Neuronal stem cell (in vitro differentiated cells): ENCODE data around the gene OOSP3.

ENCODE experiments used
- DNase-seq: peaks from one replicate; pipeline ENCODE4 v3.0.0-alpha.2; 2013; ENCODE audit warnings: low spot score
- H2AFZ ChIP-seq: one replicate; pipeline ENCODE4 v1.6.1; 2013; ENCODE audit warnings: mild to moderate bottlenecking, low read length, inconsistent platforms
- H2AK5ac ChIP-seq: 2 replicates; pipeline ENCODE4 v1.6.1; 2013; ENCODE audit warnings: low read depth, mild to moderate bottlenecking, inconsistent platforms, low read length, moderate library complexity, mixed read lengths
- H2BK120ac ChIP-seq: 2 replicates; pipeline ENCODE4 v1.6.1; 2013; ENCODE audit warnings: low read depth, mild to moderate bottlenecking, inconsistent platforms, low read length, moderate library complexity, mixed read lengths
- H2BK12ac ChIP-seq: one replicate; pipeline ENCODE4 v1.6.1; 2013; ENCODE audit warnings: low read length, inconsistent platforms
- H2BK15ac ChIP-seq: 2 replicates; pipeline ENCODE4 v1.6.1; 2013; ENCODE audit warnings: mild to moderate bottlenecking, low read length, inconsistent platforms, mixed read lengths
- H2BK5ac ChIP-seq: one replicate; pipeline ENCODE4 v1.6.1; 2013; ENCODE audit warnings: inconsistent platforms, mild to moderate bottlenecking, low read length, moderate library complexity
- H3K14ac ChIP-seq: one replicate; pipeline ENCODE4 v1.6.1; 2013; ENCODE audit warnings: low read length, inconsistent platforms
- H3K18ac ChIP-seq: 2 replicates; pipeline ENCODE4 v1.6.1; 2013; ENCODE audit warnings: low read length, inconsistent platforms
- H3K23ac ChIP-seq: 2 replicates; pipeline ENCODE4 v1.6.1; 2013; ENCODE audit warnings: low read depth, mild to moderate bottlenecking, mixed read lengths, low read length, inconsistent platforms; ENCODE audit not compliant: poor library complexity
- H3K27ac ChIP-seq: replicated peaks from 3 replicates; pipeline ENCODE4 v1.5.1; 2013; ENCODE audit warnings: low read length, inconsistent platforms
- H3K27me3 ChIP-seq, 3 experiments: 2 replicates each; pipeline ENCODE4 v1.6.1; 2013; ENCODE audit warnings: low read length in 3 of 3, mild to moderate bottlenecking in 2 of 3, inconsistent platforms in 1 of 3, low read depth in 1 of 3, mixed read lengths in 1 of 3, moderate library complexity in 1 of 3; ENCODE audit not compliant: control insufficient read depth in 3 of 3, insufficient read depth in 3 of 3
- H3K36me3 ChIP-seq, 2 donors: replicated peaks in 1 of 2; 2 replicates each; pipeline ENCODE4 v1.6.1; 2013; ENCODE audit warnings: low read length in 2 of 2; ENCODE audit not compliant: control insufficient read depth in 2 of 2, insufficient read depth in 2 of 2
- H3K4ac ChIP-seq: 2 replicates; pipeline ENCODE4 v1.6.1; 2013; ENCODE audit warnings: inconsistent platforms, mild to moderate bottlenecking, low read length, moderate library complexity
- H3K4me1 ChIP-seq, 2 donors: 1 replicate in 1 of 2; 2 replicates in 1 of 2; pipeline ENCODE4 v1.6.1; 2013; ENCODE audit warnings: low read length in 2 of 2, low read depth in 1 of 2; ENCODE audit not compliant: control insufficient read depth in 2 of 2, insufficient read depth in 1 of 2
- H3K4me2 ChIP-seq: one replicate; pipeline ENCODE4 v1.6.1; 2013; ENCODE audit warnings: mild to moderate bottlenecking, low read length, inconsistent platforms; ENCODE audit not compliant: insufficient read depth, poor library complexity, severe bottlenecking
- H3K4me3 ChIP-seq, 2 donors: 2 replicates each; pipeline ENCODE4 v1.5.1; 2013; ENCODE audit warnings: low read length in 2 of 2, mild to moderate bottlenecking in 2 of 2, inconsistent platforms in 1 of 2, moderate library complexity in 1 of 2
- H3K79me1 ChIP-seq: one replicate; pipeline ENCODE4 v1.6.1; 2013; ENCODE audit warnings: low read depth, mild to moderate bottlenecking, inconsistent platforms, low read length, moderate library complexity
- H3K9ac ChIP-seq: one replicate; pipeline ENCODE4 v1.6.1; 2013; ENCODE audit warnings: mild to moderate bottlenecking, low read depth, low read length, inconsistent platforms; ENCODE audit not compliant: poor library complexity
- H3K9me3 ChIP-seq, 2 donors: replicated peaks in 1 of 2; 2 replicates each; pipeline versions ENCODE3 to v1.6.1; 2013; ENCODE audit warnings: low read length in 2 of 2, mild to moderate bottlenecking in 2 of 2, inconsistent platforms in 1 of 2, low read depth in 1 of 2, mixed read lengths in 1 of 2, moderate library complexity in 1 of 2; ENCODE audit not compliant: control insufficient read depth in 2 of 2, insufficient read depth in 1 of 2
- H4K8ac ChIP-seq: one replicate; pipeline ENCODE4 v1.6.1; 2013; ENCODE audit warnings: low read depth, mild to moderate bottlenecking, inconsistent platforms, low read length, moderate library complexity
- H4K91ac ChIP-seq: one replicate; pipeline ENCODE4 v1.6.1; 2013; ENCODE audit warnings: low read length, low read depth, mild to moderate bottlenecking, inconsistent platforms; ENCODE audit not compliant: poor library complexity
- WGBS, 2 donors: extraction: QIAGEN DNeasy Blood & Tissue Kit; methylation state at CpG; one replicate each; pipeline ENCODE4 v1.1.7; 2013; ENCODE audit warnings: missing lambda C conversion rate in 2 of 2, mixed read lengths in 1 of 2; ENCODE audit not compliant: insufficient read length in 2 of 2, insufficient replicate concordance in 1 of 2; ENCODE audit errors: extremely low coverage in 2 of 2; 5-methylcytosine and 5-hydroxymethylcytosine counted together

Gene OOSP3

DNA sequence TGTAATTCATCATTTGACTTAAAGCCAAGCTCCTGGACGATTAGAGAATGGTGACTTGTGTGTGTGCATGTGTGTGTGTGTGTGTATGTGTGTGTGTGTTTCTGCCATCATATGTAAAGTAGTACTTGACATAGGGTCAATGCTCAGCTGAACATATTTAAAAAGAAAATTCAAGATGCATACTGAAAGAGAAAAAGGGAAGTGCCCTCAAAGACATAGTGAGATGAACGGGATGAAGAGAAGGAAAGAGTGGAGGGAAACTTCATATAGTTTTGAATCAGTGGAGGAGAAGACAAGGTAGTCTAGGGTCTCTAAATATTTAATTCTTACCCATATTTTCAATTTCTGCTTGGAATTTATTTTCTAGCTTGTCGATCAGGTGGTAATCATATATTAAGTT lies 16.3 kb upstream of the OOSP3 start:
- Histone ChIP-seq H3K18ac (no peak overlapping the region), H2AK5ac (no peak overlapping the region), H2BK15ac (no peak overlapping the region), H3K27ac (no peak overlapping the region), H2BK5ac (no peak overlapping the region), H4K8ac (no peak overlapping the region), H3K9ac (no peak overlapping the region), H2BK12ac (no peak overlapping the region), H2AFZ (no peak overlapping the region), H3K36me3 (no peaks in the 10 kb centered on the region), H3K9me3 (no peaks in the 10 kb centered on the region), H3K14ac (no peak overlapping the region), H3K27me3 (no peaks in the 10 kb centered on the region), H2BK120ac (no peak overlapping the region), H4K91ac (no peak overlapping the region), H3K23ac (no peak overlapping the region), H3K4me3 (no peak overlapping the region), H3K4ac (no peak overlapping the region), H3K4me1 (no peaks in the 10 kb centered on the region), H3K79me1 (no peaks in the 10 kb centered on the region), H3K4me2 (no peak overlapping the region)
- WGBS, 2 donors, result no CpG with 5 or more reads among the region's 3 CpGs
- no peak for DNase-seq

- H2BK12ac ChIP-seq, result no peak overlapping the region
- H3K27me3 ChIP-seq, result no peaks in the 10 kb centered on the region
- no peak overlapping the region for H3K14ac ChIP-seq
- no peak for DNase-seq
- no peaks in the 10 kb centered on the region for H3K4me1 ChIP-seq
- H3K23ac ChIP-seq, result no peak overlapping the region
- no peak overlapping the region for H4K91ac ChIP-seq
- no peak overlapping the region for H3K9ac ChIP-seq
- no peak overlapping the region for H2BK15ac ChIP-seq
- H2AK5ac ChIP-seq, result no peak overlapping the region
- no peak overlapping the region for H2BK5ac ChIP-seq
- no peaks in the 10 kb centered on the region for H3K9me3 ChIP-seq
- no CpG with 5 or more reads among the region's 1 CpG for WGBS, 2 donors
- H3K4ac ChIP-seq, result no peak overlapping the region
- no peaks in the 10 kb centered on the region for H3K79me1 ChIP-seq
- no peak overlapping the region for H2AFZ ChIP-seq
- H2BK120ac ChIP-seq, result no peak overlapping the region
- H3K4me3 ChIP-seq, result no peak overlapping the region
- H3K4me2 ChIP-seq, result no peak overlapping the region
- H4K8ac ChIP-seq, result no peak overlapping the region
- H3K18ac ChIP-seq, result no peak overlapping the region
- no peak overlapping the region for H3K27ac ChIP-seq
- no peaks in the 10 kb centered on the region for H3K36me3 ChIP-seq
Observed at GRCh38 chr11:59865031-59865430, 13.6 kb upstream of the OOSP3 start.

GRCh38 chr11:59866397-59866796 lies 12.2 kb upstream of the OOSP3 start, which contains the start of gene TCN1:
TCN1 (minus strand) TSS chr11:59866487; CDS start chr11:59866470, 17 bp downstream.
- Histone ChIP-seq H2AFZ (no peak within 1 kb of the TSS), H3K9ac (no peak within 1 kb of the TSS), H4K8ac (no peak within 1 kb of the TSS), H4K91ac (no peak within 1 kb of the TSS), H2BK12ac (no peak within 1 kb of the TSS), H3K27ac (no peak within 1 kb of the TSS), H2BK120ac (no peak within 1 kb of the TSS), H3K9me3 (no peaks in the 10 kb centered on the region), H3K4me3 (no peak within 1 kb of the TSS), H3K18ac (no peak within 1 kb of the TSS), H3K23ac (no peak within 1 kb of the TSS), H3K79me1 (no peaks in the 10 kb centered on the region), H3K4ac (no peak within 1 kb of the TSS), H3K27me3 (no peaks in the 10 kb centered on the region), H3K4me2 (no peak within 1 kb of the TSS), H3K14ac (no peak within 1 kb of the TSS), H2AK5ac (no peak within 1 kb of the TSS), H3K36me3 (no peaks in the 10 kb centered on the region), H3K4me1 (no peaks in the 10 kb centered on the region), H2BK5ac (no peak within 1 kb of the TSS), H2BK15ac (no peak within 1 kb of the TSS)
- WGBS, 2 donors, result no CpG with 5 or more reads among the region's 3 CpGs
- DNase-seq, result no peak

- no peak overlapping the region for H3K23ac ChIP-seq
- H4K91ac ChIP-seq, result no peak overlapping the region
- H4K8ac ChIP-seq, result no peak overlapping the region
- no peaks in the 10 kb centered on the region for H3K79me1 ChIP-seq
- H2BK15ac ChIP-seq, result no peak overlapping the region
- no peaks in the 10 kb centered on the region for H3K36me3 ChIP-seq
- no peak overlapping the region for H3K9ac ChIP-seq
- no peak overlapping the region for H3K4me2 ChIP-seq
- no peak overlapping the region for H2BK12ac ChIP-seq
- H2AK5ac ChIP-seq, result no peak overlapping the region
- H3K4me1 ChIP-seq, result no peaks in the 10 kb centered on the region
- H3K18ac ChIP-seq, result no peak overlapping the region
- no peak overlapping the region for H3K27ac ChIP-seq
- no peaks in the 10 kb centered on the region for H3K27me3 ChIP-seq
- WGBS, 2 donors, result no CpG with 5 or more reads among the region's 1 CpG
- no peak for DNase-seq
- no peak overlapping the region for H2AFZ ChIP-seq
- no peak overlapping the region for H2BK120ac ChIP-seq
- H3K14ac ChIP-seq, result no peak overlapping the region
- no peaks in the 10 kb centered on the region for H3K9me3 ChIP-seq
- H2BK5ac ChIP-seq, result no peak overlapping the region
- H3K4ac ChIP-seq, result no peak overlapping the region
- no peak overlapping the region for H3K4me3 ChIP-seq
Observed at GRCh38 chr11:59866836-59867235, 11.7 kb upstream of the OOSP3 start.
